HCT116 (cell line): ENCODE results near the gene NFE2. TPM values are rescaled to one million over a fixed set of nuclear protein-coding genes. Genes with fewer than 3 reads are reported as not detected.

Experiments used
- ATAC-seq: fragments of 200-7000 bp; cut with Tn5 transposase; 2 replicates; pipeline ENCODE4 v1.9.1; 2020; ENCODE audit warnings: mild to moderate bottlenecking, moderate library complexity
- BruUV-seq: library from RNA; stranded (reverse); fragments of 400-500 nt; replicated peaks from 2 replicates; lab custom pipeline; 2021; lab: Mats Ljungman, UMichigan
- CTCF ChIA-PET: fragments of 300-600 bp; sonication (Branson Sonifier 250); formaldehyde crosslinking; loops from one replicate; lab custom pipeline; 2021; ENCODE audit warnings: antibody characterized with exemption; lab: Charles Lee
- POLR2A ChIA-PET: fragments of 300-600, 350-600 bp; sonication (Branson Sonifier 250); formaldehyde crosslinking; loops from one replicate; lab custom pipeline; 2021; ENCODE audit warnings: antibody characterized with exemption; lab: Charles Lee
- RAD21 ChIA-PET, 2 experiments: fragments of 300-600 bp; sonication (Branson Sonifier 250); formaldehyde crosslinking; loops; one replicate each; lab custom pipeline; 2023; ENCODE audit warnings: low total read pairs in 2 of 2; ENCODE audit not compliant: uncharacterized antibody in 2 of 2, unreplicated experiment in 2 of 2, low non-redundant PET in 1 of 2; lab: Charles Lee
- DNase-seq: peaks from one replicate; pipeline ENCODE4 v3.0.0-alpha.2; 2010; ENCODE audit warnings: low read depth, low spot score
- H2AFZ ChIP-seq: fragments of 200-600 bp; shearing (Covaris generic), sonication (generic); 2 replicates; pipeline ENCODE4 v1.6.1; 2017; ENCODE audit warnings: low read depth, mixed run types, mixed read lengths, antibody characterized with exemption, low read length; ENCODE audit not compliant: poor library complexity, severe bottlenecking
- H3K27ac ChIP-seq: 2 replicates; pipeline ENCODE4 v1.5.1; 2012; ENCODE audit warnings: low read depth, low read length
- H3K27me3 ChIP-seq: fragments of 200-600 bp; sonication (generic); 2 replicates; pipeline ENCODE4 v1.6.1; 2016; ENCODE audit warnings: mixed run types, low read length, mixed read lengths; ENCODE audit not compliant: insufficient read depth
- H3K36me3 ChIP-seq, 2 experiments: fragments of 200-500 bp in 1 of 2; fragments of 200-600 bp in 1 of 2; sonication (Bioruptor generic) in 1 of 2; sonication (generic) in 1 of 2; 2 replicates each; pipeline versions ENCODE4 v1.5.1 to v1.6.1; 2014 to 2016; ENCODE audit warnings: low read length in 2 of 2, inconsistent platforms in 1 of 2, mixed read lengths in 1 of 2, mixed run types in 1 of 2; ENCODE audit not compliant: insufficient read depth in 2 of 2, control insufficient read depth in 1 of 2
- H3K4me1 ChIP-seq, 2 experiments: fragments of 200-600 bp in 1 of 2; sonication (generic) in 1 of 2; 2 replicates each; pipeline versions ENCODE4 v1.5.1 to v1.6.1; 2012 to 2017; ENCODE audit warnings: low read length in 2 of 2, inconsistent platforms in 1 of 2, mild to moderate bottlenecking in 1 of 2, mixed read lengths in 1 of 2, mixed run types in 1 of 2, moderate library complexity in 1 of 2; ENCODE audit not compliant: insufficient read depth in 2 of 2, control insufficient read depth in 1 of 2
- H3K4me2 ChIP-seq: fragments of 200-600 bp; sonication (generic); 2 replicates; pipeline ENCODE4 v1.6.1; 2017; ENCODE audit warnings: mixed run types, low read length, mixed read lengths
- H3K4me3 ChIP-seq, 2 experiments: fragments of 200-600 bp in 1 of 2; sonication (generic) in 1 of 2; replicated peaks in 1 of 2; 2 replicates each; pipeline ENCODE4 v1.5.1; 2011 to 2016; ENCODE audit warnings: low read length in 2 of 2, control low read depth in 1 of 2, low read depth in 1 of 2, mild to moderate bottlenecking in 1 of 2, mixed read lengths in 1 of 2, mixed run types in 1 of 2
- H3K79me2 ChIP-seq: fragments of 200-600 bp; sonication (generic); 2 replicates; pipeline ENCODE4 v1.6.1; 2017; ENCODE audit warnings: mild to moderate bottlenecking, mixed run types, low read length, moderate library complexity, mixed read lengths; ENCODE audit not compliant: insufficient read depth
- H3K9ac ChIP-seq: fragments of 200-600 bp; sonication (generic); 2 replicates; pipeline ENCODE4 v1.6.1; 2016; ENCODE audit warnings: low read length, mixed read lengths
- H3K9me2 ChIP-seq: fragments of 200-600 bp; sonication (generic), shearing (Covaris generic); 2 replicates; pipeline ENCODE4 v1.6.1; 2017; ENCODE audit warnings: mixed run types, mild to moderate bottlenecking, moderate library complexity; ENCODE audit not compliant: insufficient read depth
- H3K9me3 ChIP-seq, 2 experiments: fragments of 200-500 bp in 1 of 2; fragments of 200-600 bp in 1 of 2; sonication (Bioruptor generic) in 1 of 2; sonication (generic) in 1 of 2; 2 replicates each; pipeline ENCODE4 v1.6.1; 2014 to 2017; ENCODE audit warnings: low read length in 2 of 2, mixed read lengths in 2 of 2, inconsistent platforms in 1 of 2, low read depth in 1 of 2, mild to moderate bottlenecking in 1 of 2, mixed run types in 1 of 2, moderate library complexity in 1 of 2; ENCODE audit not compliant: control insufficient read depth in 1 of 2, insufficient read depth in 1 of 2
- H4K20me1 ChIP-seq: fragments of 200-600 bp; sonication (generic), shearing (Covaris generic); 2 replicates; pipeline ENCODE4 v1.6.1; 2017; ENCODE audit warnings: mixed run types, mild to moderate bottlenecking, moderate library complexity; ENCODE audit not compliant: insufficient read depth
- CBX3 ChIP-seq: IDR thresholded peaks from 2 replicates; pipeline ENCODE4 v1.6.1; 2012; ENCODE audit warnings: low read depth
- EGR1 ChIP-seq: IDR thresholded peaks from 2 replicates; pipeline ENCODE4 v1.6.1; 2012; ENCODE audit warnings: low read depth
- ELF1 ChIP-seq: IDR thresholded peaks from 2 replicates; pipeline ENCODE4 v1.6.1; 2012; ENCODE audit warnings: low read depth, borderline replicate concordance
- EZH2 ChIP-seq: fragments of 200-600 bp; sonication (generic); IDR thresholded peaks from 2 replicates; pipeline ENCODE4 v1.6.1; 2017; ENCODE audit warnings: antibody characterized with exemption, mixed run types
- JUND ChIP-seq: IDR thresholded peaks from 2 replicates; pipeline ENCODE4 v1.6.1; 2012
- POLR2A ChIP-seq: IDR thresholded peaks from 2 replicates; pipeline ENCODE4 v1.7.0; 2011; ENCODE audit warnings: borderline replicate concordance; ENCODE audit not compliant: insufficient read depth, insufficient read length; ENCODE audit errors: extremely low read depth
- SIN3A ChIP-seq: IDR thresholded peaks from 2 replicates; pipeline ENCODE4 v1.6.1; 2012; ENCODE audit warnings: low read depth
- SP1 ChIP-seq: IDR thresholded peaks from 2 replicates; pipeline ENCODE4 v1.6.1; 2012; ENCODE audit warnings: low read depth
- SRF ChIP-seq: IDR thresholded peaks from 2 replicates; pipeline ENCODE4 v1.6.1; 2012; ENCODE audit warnings: low read depth
- TCF7L2 ChIP-seq: IDR thresholded peaks from 2 replicates; pipeline ENCODE4 v1.7.0; 2011; ENCODE audit warnings: borderline replicate concordance, inconsistent platforms; ENCODE audit not compliant: insufficient read depth, insufficient read length; ENCODE audit errors: extremely low read depth
- YY1 ChIP-seq: IDR thresholded peaks from 2 replicates; pipeline ENCODE4 v1.6.1; 2011; ENCODE audit warnings: low read length, low read depth, moderate library complexity, mild to moderate bottlenecking; ENCODE audit not compliant: insufficient replicate concordance; ENCODE audit errors: extremely low read depth
- ZNF274 ChIP-seq: fragments of 200-500 bp; sonication (Bioruptor generic); IDR thresholded peaks from 2 replicates; pipeline ENCODE4 v1.6.1; 2014; ENCODE audit warnings: mild to moderate bottlenecking, low read depth, low read length, inconsistent platforms
- intact Hi-C: fragments of 100-400 bp; cut with micrococcal nuclease; formaldehyde crosslinking; loops from 2 replicates; pipeline ENCODE4 v1.10.0; 2022
- total RNA-seq: library from RNA; stranded (reverse); gene quantifications from one replicate; pipeline ENCODE4 v1.2.1, GENCODE V29; 2021; ENCODE audit not compliant: unreplicated experiment
- TF ChIP-seq, protein P1 (sequence below): IDR thresholded peaks from 2 replicates; pipeline ENCODE4 v1.6.1; 2011; ENCODE audit warnings: mild to moderate bottlenecking, low read length, moderate library complexity; ENCODE audit not compliant: insufficient replicate concordance; ENCODE audit errors: extremely low read depth
- TF ChIP-seq, protein P2 (sequence below), 3 experiments: fragments of 200-600 bp in 1 of 3; sonication (generic) in 1 of 3; IDR thresholded peaks in 2 of 3; conservative IDR thresholded peaks in 1 of 3; 2 replicates each; pipeline ENCODE4 v1.5.1; 2012 to 2017; ENCODE audit warnings: low read depth in 2 of 3, low read length in 2 of 3, antibody characterized with exemption in 1 of 3, borderline replicate concordance in 1 of 3, control low read depth in 1 of 3, mild to moderate bottlenecking in 1 of 3, mixed read lengths in 1 of 3, mixed run types in 1 of 3, moderate library complexity in 1 of 3; ENCODE audit not compliant: insufficient read depth in 1 of 3
- TF ChIP-seq, protein P3 (sequence below): IDR thresholded peaks from 2 replicates; pipeline ENCODE4 v1.6.1; 2012; ENCODE audit warnings: low read depth
- TF ChIP-seq, protein P4 (sequence below): IDR thresholded peaks from 2 replicates; pipeline ENCODE4 v1.6.1; 2012

Gene NFE2
- total RNA-seq, 1 experiment from 2014 or later = 1.3 TPM

DNA sequence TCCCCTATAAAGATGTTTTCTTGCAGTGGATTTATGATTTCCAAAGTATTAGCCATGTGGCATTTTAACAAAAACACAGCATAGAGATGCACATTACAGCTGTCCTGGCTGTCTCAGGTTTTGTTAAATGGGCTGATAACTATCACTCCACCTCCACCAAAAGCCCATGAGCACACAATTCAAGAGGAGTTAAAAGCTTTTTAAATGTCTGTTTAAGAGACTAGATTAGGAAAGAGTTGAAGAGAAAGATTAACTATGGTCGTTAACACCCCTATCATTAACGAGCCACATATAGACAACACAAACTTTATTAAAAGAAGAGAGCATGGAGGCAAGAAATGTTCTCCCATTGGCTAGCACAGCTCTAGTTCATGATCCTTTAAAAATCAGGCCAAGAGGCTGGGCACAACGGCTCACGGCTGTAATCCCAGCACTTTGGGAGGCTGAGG is 35.4 kb downstream of the NFE2 start:
- ChIA-PET POLR2A (interaction anchor here (1.1 to 1.4 kb wide), 2 partner anchors 14 to 21 kb away, joined by 3 to 6 read pairs; partner anchors contain the start of genes CBX5 and HNRNPA1), CTCF (interaction anchor here (1.9 kb wide), 1 partner anchor 14 kb away, joined by 9 read pairs; no protein-coding TSS in a partner anchor)

More for the DNA sequence above, 35.4 kb downstream of the NFE2 start:
- DNase-seq (no peak), ATAC-seq (no peak)
- Histone ChIP-seq H3K4me1 (peaks cover 28% of the 10 kb centered on the region in 2 experiments), H3K9ac (no peak overlapping the region), H3K9me3 (no peaks in the 10 kb centered on the region), H2AFZ (no peak overlapping the region), H3K36me3 (no peaks in the 10 kb centered on the region), H3K27ac (no peak overlapping the region), H3K27me3 (no peaks in the 10 kb centered on the region), H3K4me3 (no peak overlapping the region), H3K4me2 (no peak overlapping the region), H3K9me2 (no peaks in the 10 kb centered on the region), H4K20me1 (no peaks in the 10 kb centered on the region), H3K79me2 (peaks cover 4% of the 10 kb centered on the region; the same call in 1 of the 2 replicates)
- TF ChIP-seq CBX3 (no peak), SIN3A (no peak), EZH2 (no peak), YY1 (no peak), TCF7L2 (no peak), ELF1 (no peak), SRF (no peak), SP1 (no peak), ZNF274 (no peak), EGR1 (no peak), POLR2A (no peak), JUND (no peak)
- TF ChIP-seq, protein P1, sequence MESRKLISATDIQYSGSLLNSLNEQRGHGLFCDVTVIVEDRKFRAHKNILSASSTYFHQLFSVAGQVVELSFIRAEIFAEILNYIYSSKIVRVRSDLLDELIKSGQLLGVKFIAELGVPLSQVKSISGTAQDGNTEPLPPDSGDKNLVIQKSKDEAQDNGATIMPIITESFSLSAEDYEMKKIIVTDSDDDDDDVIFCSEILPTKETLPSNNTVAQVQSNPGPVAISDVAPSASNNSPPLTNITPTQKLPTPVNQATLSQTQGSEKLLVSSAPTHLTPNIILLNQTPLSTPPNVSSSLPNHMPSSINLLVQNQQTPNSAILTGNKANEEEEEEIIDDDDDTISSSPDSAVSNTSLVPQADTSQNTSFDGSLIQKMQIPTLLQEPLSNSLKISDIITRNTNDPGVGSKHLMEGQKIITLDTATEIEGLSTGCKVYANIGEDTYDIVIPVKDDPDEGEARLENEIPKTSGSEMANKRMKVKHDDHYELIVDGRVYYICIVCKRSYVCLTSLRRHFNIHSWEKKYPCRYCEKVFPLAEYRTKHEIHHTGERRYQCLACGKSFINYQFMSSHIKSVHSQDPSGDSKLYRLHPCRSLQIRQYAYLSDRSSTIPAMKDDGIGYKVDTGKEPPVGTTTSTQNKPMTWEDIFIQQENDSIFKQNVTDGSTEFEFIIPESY = no peak
- TF ChIP-seq, protein P2, sequence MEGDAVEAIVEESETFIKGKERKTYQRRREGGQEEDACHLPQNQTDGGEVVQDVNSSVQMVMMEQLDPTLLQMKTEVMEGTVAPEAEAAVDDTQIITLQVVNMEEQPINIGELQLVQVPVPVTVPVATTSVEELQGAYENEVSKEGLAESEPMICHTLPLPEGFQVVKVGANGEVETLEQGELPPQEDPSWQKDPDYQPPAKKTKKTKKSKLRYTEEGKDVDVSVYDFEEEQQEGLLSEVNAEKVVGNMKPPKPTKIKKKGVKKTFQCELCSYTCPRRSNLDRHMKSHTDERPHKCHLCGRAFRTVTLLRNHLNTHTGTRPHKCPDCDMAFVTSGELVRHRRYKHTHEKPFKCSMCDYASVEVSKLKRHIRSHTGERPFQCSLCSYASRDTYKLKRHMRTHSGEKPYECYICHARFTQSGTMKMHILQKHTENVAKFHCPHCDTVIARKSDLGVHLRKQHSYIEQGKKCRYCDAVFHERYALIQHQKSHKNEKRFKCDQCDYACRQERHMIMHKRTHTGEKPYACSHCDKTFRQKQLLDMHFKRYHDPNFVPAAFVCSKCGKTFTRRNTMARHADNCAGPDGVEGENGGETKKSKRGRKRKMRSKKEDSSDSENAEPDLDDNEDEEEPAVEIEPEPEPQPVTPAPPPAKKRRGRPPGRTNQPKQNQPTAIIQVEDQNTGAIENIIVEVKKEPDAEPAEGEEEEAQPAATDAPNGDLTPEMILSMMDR (IDR thresholded peaks at IDR 0.05 in 2 of 3, conservative IDR thresholded peaks at IDR 0.05 in 1 of 3; ENCODE audit: borderline replicate concordance in 1 of 3, insufficient read depth in 1 of 3, low read depth in 2 of 3, low read length in 2 of 3) = no peak
- TF ChIP-seq, protein P3, sequence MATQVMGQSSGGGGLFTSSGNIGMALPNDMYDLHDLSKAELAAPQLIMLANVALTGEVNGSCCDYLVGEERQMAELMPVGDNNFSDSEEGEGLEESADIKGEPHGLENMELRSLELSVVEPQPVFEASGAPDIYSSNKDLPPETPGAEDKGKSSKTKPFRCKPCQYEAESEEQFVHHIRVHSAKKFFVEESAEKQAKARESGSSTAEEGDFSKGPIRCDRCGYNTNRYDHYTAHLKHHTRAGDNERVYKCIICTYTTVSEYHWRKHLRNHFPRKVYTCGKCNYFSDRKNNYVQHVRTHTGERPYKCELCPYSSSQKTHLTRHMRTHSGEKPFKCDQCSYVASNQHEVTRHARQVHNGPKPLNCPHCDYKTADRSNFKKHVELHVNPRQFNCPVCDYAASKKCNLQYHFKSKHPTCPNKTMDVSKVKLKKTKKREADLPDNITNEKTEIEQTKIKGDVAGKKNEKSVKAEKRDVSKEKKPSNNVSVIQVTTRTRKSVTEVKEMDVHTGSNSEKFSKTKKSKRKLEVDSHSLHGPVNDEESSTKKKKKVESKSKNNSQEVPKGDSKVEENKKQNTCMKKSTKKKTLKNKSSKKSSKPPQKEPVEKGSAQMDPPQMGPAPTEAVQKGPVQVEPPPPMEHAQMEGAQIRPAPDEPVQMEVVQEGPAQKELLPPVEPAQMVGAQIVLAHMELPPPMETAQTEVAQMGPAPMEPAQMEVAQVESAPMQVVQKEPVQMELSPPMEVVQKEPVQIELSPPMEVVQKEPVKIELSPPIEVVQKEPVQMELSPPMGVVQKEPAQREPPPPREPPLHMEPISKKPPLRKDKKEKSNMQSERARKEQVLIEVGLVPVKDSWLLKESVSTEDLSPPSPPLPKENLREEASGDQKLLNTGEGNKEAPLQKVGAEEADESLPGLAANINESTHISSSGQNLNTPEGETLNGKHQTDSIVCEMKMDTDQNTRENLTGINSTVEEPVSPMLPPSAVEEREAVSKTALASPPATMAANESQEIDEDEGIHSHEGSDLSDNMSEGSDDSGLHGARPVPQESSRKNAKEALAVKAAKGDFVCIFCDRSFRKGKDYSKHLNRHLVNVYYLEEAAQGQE = no peak
- TF ChIP-seq, protein P4, sequence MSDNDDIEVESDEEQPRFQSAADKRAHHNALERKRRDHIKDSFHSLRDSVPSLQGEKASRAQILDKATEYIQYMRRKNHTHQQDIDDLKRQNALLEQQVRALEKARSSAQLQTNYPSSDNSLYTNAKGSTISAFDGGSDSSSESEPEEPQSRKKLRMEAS = no peak
- intact Hi-C loops = no loop called here
- RAD21 ChIA-PET = no interaction called here
- BruUV-seq = no TSS peak
